ENCODE measurements around the gene GJA5.

The GJA5 gene

DNA sequence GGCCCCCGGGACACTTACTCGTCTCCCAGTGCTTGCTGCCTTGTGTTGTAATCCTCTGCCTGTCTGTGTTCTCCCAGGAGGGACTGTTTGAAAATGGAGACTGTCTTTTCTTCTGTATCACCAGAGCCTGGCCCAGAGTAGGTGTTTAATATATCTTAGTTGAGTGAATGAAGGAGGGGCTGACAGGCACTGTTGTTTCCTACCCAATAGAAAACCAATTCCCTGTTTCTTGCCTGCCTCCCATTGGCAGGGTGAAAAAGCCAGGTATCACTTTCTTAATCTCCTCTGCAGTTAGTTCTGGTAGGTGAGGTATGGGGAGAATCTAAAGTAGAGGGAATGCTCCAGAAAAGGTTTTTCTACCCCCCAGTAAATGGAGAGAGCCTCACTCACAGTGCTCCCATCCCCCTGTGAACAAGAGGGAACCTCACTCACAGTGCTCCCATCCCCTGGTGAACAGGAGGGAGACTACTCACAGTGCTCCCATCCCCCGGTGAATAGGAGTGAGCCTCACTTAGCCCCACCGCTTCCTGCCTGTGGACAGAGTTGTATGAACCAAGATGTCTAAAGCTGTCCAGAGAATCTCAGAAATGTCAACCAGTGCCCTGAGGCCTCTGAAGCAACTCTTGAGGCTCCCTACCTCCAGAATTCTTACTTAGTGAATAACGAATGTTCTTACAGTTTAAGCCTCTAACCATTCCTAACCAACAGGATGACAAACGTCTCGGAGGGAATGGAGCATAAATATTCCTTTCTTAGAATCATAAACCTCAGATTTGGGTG, at the start of gene GJA5:
Gene GJA5 (minus strand): TSS at position 122 of the 780 bp plus-strand sequence. CDS start 1,364 bp downstream, outside the sequence.
- no peak for DNase-seq (ENCODE audit: low read depth in 2 of 2)

DNA sequence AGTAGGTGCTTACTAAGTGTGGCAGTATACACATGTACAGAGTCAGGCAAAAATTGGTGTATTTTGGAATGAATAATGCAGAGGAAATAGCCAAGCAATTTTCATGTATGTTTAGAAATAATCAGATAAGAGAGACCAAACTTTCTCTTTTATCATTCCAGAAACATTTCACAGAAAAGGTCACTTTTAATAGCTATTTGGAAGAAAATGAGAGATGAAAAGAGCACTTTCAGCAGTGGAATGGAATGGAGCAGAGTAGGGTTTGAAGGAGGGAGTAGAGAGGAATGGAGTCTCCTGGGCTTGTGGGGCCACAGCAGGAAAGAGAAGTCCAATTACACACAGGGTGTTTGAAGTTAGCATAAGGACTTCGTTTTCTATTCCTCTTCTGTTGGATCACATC, 48.8 kb upstream of the GJA5 start:
- no peak for DNase-seq (ENCODE audit: low read depth in 2 of 2)

DNA sequence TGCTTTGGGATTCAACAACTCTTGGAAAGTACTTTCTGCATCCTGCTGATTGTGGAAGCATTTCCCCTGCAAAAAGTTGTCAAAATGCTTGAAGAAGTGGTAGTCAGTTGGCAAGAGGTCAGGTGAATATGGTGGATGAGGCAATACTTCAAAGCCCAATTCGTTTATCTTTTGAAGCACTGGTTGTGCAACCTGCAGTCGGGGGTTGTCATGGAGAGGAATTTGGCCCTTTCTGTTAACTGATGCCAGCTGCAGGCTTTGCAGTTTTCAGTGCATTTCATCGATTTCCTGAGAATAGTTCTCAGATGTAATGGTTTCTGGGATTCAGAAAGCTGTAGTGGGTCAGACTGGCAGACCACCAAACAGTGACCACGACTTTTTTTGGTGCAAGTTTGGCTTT, 47.6 kb upstream of the GJA5 start:
- no peak for DNase-seq (ENCODE audit: low read depth in 2 of 2)

DNA sequence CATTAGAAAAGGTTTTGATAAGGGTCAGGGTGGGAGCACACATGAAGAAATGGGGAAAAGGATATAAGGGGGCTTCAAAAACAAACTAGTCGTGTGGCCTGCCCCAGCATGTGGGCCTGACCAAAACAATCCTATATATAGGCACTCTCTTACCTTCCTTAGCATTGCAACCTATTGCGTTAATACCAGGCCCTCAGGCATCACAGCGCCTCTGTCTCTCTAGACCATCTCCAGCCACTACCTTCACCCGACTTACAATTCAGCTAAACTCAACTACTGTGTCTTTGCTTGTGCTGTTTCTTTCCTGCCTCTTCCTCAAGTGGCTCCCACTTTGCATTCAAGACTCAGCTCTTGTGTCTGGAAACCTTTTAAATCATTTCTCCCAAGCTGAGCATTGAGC, 47.0 kb upstream of the GJA5 start:
- DNase-seq (ENCODE audit: low read depth in 2 of 2), result no peak

DNA sequence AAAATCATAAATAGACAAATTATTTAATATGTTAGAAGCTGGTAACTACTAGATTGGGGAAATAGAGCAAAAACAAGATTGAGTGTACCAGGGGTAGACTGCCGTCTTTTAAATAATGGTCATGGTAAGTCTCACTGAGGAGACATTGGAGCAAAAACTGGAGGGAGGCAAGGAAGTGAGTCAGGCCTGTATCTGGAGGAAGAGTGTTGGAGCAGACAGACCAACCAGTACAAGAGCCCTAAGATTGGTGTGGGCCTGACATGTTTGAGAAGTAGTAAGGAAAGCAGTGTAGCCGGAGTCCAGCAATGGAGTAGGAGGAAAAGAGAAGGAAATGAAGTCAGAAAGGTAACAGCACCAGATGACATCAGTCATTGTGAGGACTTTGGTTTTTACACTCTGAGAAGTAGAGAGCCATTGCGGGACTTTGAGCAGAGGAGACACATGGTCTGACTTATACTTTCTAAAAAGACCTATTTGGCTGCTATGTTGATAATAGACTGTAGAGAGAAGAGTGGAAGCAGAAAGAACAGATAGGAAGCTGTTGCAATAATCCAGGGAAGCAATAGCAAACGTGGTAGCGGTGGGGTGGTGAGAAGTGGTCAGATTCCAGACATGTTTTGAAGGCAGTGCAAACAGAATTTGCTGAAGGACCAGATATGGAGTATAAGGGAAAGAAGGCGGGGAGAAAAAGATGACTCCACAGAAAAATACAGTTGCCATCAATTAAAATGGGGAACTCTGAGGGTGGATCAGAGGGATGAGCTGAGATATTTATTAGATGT, 44.7 kb upstream of the GJA5 start:
- no peak for DNase-seq (ENCODE audit: low read depth in 2 of 2)

DNA sequence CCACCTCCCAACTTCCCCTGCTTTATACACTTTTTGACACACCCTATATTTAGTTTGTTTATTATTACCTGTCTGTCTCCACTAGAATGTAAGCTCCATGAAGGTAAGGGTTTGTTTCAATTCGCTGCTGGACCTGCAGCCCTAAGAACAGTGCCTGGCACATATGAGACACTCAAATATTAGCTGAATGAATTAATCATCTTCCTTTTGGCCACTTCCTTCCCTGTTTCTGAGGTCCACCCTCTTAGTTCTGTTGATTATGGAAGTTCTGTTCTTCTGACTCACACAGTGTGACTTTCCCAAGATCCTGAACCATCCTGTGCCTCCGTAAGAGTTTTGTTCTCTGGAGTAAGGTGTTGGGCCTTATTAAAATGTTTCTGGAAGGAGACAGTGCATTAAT, 40.4 kb upstream of the GJA5 start:
- no peak for DNase-seq (ENCODE audit: low read depth in 2 of 2)

DNA sequence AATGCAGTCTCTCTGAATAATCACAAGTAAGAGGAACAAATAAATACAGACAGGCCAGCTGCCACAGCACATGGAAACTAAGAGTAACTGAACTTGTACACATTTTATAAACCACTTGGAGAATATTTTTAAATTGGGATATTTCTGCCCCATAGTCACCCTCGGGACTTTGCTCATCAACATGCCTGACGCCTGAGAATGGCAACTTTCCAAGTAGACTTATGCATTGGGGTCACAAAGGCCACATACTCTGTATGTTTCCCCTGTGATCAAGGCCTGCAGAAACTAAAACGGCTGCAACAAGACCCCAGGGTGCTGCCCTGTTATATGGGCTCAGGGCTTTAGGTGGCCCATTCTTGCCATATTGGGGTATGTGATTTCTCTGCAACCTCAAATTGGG, 38.3 kb upstream of the GJA5 start:
- no peak for DNase-seq (ENCODE audit: low read depth in 2 of 2)

DNA sequence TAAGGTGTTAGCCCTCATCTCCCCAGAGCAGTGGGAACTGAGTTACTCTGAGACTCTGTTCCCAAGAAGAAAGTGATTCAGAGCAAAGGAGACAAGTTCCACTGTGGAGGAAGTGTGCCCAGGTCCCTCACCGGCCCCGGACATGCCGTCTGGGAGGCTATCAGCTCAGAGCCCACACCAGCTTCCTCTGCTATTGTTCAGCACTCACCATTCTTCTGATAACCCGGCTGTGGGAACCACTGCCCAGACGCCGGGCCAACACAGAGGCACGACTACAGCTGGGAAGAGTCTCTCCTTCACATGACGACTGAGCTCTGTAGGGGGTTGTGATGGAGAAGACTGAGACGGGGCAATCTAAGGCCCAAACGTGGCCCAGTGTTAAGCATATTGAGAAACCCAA, 34.2 kb upstream of the GJA5 start:
- no peak for DNase-seq (ENCODE audit: low read depth in 2 of 2)

DNA sequence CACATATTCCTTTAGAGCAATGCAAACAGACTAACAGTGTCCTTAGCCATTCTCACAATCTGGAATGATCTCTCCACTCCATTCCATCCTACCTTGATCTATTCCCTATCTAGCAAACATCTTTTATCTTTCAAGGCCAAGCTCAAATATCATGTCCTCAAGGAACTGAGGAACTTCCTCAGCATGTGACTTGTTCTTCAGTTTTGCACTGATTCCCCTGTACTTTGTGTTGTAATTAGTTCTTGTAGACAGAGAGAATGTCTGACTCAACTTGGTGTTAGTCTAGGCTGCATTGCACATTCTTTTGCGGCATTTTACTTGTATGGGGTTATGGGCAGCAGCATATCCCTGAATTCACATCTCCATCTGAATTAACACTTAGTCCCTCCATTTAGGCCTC, 31.5 kb upstream of the GJA5 start:
- DNase-seq (ENCODE audit: low read depth in 2 of 2), result no peak

DNA sequence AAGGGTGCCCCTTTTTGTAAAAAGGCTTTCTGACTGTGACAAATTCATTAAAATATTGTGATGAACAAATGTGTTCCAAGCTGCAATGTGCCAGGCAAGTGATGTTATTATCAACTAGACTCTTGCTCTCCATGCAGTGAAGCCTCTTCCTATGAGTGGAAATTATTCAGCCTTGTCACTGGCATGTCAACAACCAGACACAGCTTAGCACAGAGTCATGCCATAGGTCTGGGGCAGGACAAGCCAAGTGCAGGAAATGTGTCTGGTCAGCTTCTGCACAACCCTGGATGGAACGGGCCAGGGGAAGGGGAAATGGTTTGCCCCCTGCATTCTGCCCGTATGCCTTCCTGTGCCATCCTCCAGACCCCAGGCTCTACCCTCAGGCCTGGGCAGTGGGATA, 27.4 kb upstream of the GJA5 start:
- DNase-seq (ENCODE audit: low read depth in 2 of 2), result no peak

DNA sequence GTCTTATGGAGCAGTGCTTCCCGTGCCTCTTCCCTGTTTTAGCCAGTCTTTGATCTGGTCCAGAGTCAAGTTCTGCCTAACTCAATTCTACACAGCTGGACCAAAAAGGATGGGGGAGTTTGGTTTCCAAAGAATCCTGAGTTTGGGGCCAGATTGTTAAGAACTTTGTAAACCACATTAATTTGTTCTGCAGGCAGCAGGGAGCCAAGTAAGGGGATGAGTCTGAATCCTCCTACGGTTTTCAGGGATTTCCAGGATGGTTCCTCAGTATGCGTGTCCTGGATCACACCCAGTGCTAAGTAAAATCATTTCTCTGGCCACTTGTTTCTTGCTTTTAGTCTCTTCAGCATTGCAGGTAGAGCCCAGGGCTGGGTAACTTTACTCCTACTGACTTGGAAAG, 26.1 kb upstream of the GJA5 start:
- DNase-seq (ENCODE audit: low read depth in 2 of 2), result no peak

DNA sequence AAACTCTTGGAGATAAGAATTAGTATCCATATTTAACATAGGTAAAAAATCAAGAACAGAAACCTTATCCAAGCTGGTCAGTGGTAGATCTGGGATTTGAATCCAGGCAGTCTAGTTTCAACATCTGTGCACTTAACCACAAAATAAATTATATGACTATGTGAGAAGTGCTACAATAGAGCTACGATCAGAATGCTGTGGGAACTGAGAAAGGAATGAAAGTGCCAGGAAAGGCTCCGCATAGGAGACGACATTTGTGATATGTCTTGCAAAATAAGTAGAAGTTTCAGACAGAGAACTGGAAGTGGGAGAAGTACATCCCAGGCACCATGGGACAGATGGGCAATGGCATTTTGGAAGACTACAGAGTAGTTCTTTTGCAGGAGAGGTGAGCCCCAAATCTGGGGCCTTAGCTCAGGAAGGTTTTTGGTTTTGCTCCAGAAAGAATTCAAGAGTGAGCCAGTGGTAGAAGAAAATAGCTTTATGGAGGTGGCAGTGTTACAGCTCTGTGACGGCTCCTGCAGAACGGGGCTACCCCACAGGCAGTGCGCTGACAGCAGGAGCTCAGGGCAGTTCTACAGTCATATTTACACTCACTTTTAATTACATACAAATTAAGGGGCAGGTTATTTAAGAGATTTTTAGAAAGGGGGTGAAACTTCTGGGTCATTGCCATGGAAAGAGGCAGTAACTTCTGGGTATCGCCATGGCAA, 25.5 kb upstream of the GJA5 start:
- DNase-seq (ENCODE audit: low read depth in 2 of 2), result no peak

DNA sequence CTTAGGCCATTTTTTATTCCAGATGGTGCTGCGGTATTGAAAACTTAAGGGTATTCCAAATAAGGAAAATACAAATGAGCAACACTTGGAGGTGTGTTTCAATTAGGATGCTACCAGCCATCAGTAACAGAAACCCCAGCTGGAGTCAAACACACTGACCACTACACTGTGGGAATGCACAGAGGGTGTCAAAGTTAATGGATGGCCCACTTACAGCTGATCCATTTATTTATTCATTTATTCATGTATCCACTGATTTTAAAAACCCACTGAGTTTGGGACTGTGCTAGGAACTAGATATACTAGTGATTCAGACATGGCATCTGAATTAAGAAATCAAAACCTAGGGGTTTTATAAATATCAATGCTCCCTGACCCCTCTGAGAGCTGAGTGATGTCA, 24.5 kb upstream of the GJA5 start:
- no peak for DNase-seq (ENCODE audit: low read depth in 2 of 2)

DNA sequence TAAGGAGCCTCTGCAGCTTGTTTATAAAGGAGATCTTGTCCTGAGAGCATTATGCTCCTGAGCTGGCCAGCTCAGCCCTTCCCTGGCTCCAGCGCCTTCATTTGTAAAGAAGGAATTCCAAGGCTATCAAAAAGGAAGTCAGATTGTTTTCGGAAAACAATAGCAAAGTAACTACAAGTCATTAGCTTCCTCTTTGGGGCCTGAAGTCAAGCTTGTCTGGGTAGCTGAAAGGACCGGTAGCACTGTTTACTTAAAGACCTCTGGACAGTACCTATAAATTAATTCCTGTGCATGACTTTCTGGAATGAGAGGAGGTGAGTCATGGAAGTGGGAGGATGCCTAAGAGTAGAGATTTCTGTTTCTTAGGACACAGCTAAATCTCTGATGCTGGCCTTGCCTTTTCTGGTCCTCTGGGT, 20.7 kb upstream of the GJA5 start:
- DNase-seq (ENCODE audit: low read depth in 2 of 2), result no peak

DNA sequence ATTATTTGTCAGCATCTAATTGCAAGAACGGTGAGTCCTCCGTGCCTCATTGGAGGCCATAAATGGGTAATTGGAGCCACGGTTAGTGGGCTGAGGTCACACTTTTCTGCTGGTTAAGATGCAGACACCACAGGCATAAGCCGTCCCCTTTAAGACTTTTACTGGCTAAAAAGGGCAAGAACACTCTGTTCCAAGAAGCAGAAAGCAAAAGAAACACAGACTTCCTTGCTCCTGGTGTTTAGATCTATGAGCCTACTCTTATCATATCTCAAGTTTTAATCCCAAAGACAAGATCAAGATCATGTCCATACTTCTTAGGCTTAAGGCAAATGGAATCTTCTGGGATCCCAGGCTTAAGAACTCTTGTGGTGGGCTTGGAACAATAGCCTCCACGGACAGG, 17.3 kb upstream of the GJA5 start:
- DNase-seq (ENCODE audit: low read depth in 2 of 2), result no peak

DNA sequence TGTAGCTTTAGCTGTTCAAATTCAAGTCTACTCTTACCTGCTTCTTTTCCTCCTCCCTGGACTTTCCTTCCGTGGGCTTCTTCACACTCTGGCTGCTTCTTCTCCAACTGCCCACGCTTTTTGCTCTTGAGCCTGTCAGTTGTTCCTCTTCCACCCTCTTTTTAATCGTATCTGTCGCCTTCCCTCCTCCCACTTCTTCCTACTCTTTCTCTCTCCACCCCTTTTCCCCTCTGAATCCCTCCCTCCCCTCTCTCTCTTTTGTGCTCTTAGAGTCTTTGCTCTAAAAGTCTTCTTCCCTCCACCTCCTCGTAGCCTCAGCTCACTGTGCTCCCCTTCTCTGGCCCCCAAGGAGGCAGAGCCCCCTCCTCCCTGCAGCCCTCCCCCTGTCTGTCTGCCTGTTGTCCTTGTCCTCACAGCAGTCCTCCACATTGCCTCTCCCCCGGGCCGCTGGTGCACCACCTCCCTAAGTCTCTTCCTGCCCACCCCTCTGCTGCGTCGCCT, 12.9 kb upstream of the GJA5 start:
- DNase-seq (ENCODE audit: low read depth in 2 of 2), result no peak

DNA sequence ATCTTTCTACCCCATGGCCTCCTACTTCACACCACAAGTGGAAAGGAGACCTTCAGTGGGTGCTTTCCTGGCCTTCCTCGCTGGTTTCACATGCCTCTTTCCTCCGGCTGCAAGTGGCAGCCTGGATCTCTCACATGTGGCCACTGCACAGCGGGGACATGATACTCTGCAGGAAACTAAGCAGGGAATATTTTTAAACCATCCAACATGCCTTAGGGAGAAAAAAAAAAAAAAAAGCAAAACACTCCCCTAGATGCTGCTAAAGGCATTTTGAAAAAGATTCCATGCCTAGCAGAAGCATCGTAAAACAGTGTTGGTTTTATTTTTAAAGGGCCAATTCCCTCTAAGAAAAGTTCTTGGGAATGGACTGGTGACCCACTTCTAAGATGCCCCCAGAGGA, 12.2 kb upstream of the GJA5 start:
- no peak for DNase-seq (ENCODE audit: low read depth in 2 of 2)

DNA sequence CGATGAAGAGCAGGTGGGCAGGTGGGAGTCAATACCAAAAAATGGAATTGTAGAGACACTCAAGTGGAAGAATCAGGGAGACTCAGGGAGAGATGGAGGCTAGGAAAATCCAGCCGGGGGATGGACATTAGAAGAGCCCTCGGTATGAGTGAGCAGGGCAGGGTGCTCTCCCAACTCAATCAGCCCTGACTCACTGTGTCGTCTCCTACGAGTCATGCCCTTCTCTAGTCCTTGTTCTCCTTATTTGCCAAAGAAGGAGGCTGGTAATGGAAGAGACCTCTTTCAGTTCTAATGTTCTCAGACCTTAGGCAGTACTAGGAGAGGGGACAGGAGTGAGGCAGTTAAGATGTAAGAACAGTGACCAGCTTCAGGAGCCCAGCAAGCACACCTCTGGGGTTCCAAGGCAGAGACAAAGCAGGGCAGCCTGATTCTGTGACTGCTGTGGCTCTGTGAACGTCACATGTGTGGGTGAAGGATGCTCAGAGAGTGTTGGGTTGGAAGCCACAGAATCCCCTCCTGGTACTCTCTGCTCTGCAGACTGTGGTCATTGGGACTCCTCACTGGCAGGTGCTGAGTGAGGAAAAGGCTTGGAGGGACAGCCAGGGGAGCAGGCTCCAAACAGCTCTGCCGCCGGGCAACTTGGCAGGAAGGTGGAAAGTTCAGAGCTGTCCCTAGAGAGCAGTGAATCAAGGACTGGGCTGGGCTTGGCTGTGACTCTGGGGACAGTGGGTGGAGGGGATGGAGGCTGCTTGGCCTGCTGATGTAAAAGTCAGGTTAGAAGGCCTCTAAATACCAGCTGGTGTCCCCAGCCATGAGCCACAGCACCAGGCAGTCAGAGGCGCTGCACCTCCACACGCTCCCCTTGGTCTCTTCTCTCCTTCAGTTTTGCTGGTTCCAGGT, 11.1 kb upstream of the GJA5 start:
- no peak for DNase-seq (ENCODE audit: low read depth in 2 of 2)

DNA sequence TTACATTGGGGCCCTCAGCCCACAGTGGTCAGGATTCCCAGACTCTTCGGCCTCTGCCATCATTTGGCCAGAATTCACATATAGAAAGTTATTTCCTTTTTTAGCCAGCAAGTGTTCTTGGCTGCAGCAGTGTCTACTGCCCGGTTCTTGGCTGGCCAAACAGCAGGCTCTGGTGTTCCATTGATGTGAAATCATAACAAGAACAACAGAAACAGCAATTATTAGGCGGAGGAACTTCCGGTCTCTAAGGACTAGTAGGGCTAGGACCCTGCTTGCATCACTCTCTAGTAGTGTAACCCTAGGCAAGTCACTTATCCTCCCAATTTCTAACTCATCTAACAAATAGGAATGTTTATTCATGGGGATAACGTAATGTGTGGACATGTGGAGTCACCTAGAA, 8.7 kb upstream of the GJA5 start:
- DNase-seq (ENCODE audit: low read depth in 2 of 2), result no peak

DNA sequence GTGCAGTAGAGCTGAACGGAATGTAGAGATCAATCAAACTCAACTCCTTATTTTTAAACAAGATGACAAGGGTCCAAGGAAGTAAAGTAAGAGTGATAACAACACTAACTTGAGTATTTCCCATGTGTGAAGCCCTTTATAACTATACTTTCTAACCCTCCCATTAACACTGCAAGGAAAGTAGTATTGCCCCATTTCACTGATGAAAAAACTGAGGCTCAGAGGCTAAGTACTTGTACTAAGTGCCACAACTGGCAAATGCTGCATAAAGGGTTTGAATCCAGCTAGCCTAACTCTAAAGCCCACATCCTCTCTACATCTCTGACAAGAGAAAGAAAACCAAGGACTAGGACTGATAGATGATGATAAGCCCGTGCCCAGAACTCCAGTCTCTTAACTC, 8.2 kb upstream of the GJA5 start:
- DNase-seq (ENCODE audit: low read depth in 2 of 2), result no peak

DNA sequence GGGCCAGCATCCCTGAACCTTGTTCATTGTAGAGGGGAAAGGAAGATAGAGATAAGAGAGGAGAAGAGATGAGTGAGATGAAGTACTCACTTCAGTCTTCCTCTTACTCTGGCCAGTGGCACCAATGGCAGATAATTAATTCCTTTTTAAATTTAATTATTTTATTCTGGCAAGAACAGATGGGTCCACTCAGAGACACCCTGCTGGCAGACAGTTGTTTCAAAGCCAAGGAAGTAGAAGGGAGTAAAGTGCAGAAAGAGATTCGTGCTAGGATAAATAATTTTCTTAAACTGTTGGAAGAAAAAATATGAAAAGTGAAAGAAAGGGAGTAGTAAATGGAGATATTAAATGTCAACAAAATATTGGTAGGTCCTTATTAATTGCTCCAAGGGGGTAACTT, 7.7 kb upstream of the GJA5 start:
- no peak for DNase-seq (ENCODE audit: low read depth in 2 of 2)
